RWPE1 (cell line): ENCODE results near the gene SLC6A6.

Experiments
- CTCF ChIA-PET: fragments of 350-600 bp; sonication (Branson Sonifier 250); formaldehyde crosslinking; extraction: SDS; loops from one replicate; lab custom pipeline; 2021; lab: Yijun Ruan, JAX
- POLR2A ChIA-PET: fragments of 400-600 bp; formaldehyde crosslinking; extraction: SDS; loops from one replicate; lab custom pipeline; 2020; ENCODE audit warnings: antibody characterized with exemption; ENCODE audit not compliant: low non-redundant PET; lab: Yijun Ruan, JAX
- DNase-seq: peaks from one replicate; pipeline ENCODE4 v3.0.0; 2012; ENCODE audit warnings: low spot score
- H3K27ac ChIP-seq: fragments of 450-650 bp; 2 replicates; pipeline ENCODE4 v1.5.1; 2017
- CTCF ChIP-seq: fragments of 450-650 bp; conservative IDR thresholded peaks from 2 replicates; pipeline ENCODE4 v1.5.1; 2017; ENCODE audit warnings: low read depth, mild to moderate bottlenecking

SLC6A6 gene

GRCh38 chr3:14361068-14361677 is 41.2 kb upstream of the SLC6A6 start:
- ChIA-PET CTCF (no interaction called here), POLR2A (no interaction called here)
- TF ChIP-seq CTCF: no peak
- DNase-seq: no peak
- H3K27ac ChIP-seq: no peak overlapping the region

DNA sequence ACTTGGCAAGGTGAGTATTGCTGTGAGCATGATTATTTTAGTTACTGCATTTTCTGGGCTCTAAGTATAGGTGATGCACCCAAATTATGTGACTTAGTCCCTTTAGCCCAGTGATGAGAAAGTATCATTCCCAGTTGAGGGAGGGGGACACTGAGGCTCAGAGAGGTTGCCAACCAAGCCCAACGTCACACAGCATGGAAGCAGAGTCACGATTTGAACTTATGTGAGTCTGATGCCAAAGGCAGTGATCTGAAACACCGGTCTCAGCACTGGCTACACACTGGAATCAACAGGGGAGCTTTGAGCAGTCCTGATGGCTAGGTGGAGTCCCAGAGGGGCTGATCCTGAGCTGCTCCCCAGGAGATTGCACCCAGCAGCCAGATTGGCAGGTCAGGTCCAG is 39.5 kb upstream of the SLC6A6 start:
- no peak overlapping the region for H3K27ac ChIP-seq
- ChIA-PET POLR2A (no interaction called here), CTCF (no interaction called here)
- no peak for DNase-seq
- TF ChIP-seq CTCF: no peak

GRCh38 chr3:14363379-14363778 is 39.0 kb upstream of the SLC6A6 start:
- CTCF ChIA-PET: no interaction called here
- no peak for TF ChIP-seq CTCF
- no peak for DNase-seq
- no peak overlapping the region for H3K27ac ChIP-seq
- POLR2A ChIA-PET: no interaction called here

- CTCF ChIA-PET: no interaction called here
- no peak overlapping the region for H3K27ac ChIP-seq
- no peak for TF ChIP-seq CTCF
- POLR2A ChIA-PET: no interaction called here
- no peak for DNase-seq
Measured at GRCh38 chr3:14363991-14364390, 38.4 kb upstream of the SLC6A6 start.

DNA sequence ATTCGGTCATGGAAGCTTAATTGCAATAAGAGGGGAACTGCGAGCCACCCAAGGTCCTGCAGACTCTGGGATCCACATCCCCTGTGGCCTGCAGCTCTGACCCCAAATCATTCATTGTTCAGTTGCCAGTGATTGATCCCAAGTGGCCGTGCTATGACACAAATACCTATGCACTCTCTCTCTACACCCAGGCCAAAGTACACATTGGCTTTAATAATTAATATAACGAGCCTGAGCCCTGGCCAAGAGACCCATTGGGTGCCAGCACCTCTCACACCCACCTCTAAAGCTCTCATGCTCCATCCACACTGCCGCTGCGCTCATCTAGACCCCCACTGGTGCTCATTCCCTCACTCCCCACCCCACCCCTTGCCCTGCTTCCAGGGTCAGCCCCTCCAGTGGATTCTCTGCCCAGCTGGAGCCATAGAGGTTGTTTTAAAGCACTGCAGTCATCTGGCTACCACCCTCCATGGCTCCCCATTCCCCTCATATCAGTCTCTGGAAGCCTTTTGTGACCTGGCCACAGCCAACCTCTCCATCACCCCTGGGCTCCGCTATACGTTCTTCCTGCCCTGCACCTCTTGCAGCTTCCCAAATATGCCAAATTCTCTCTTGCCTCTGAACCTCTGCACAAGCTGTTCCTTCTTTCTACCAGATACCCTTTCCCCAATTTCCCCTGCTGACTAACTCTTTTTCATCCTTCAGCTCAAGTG is 37.7 kb upstream of the SLC6A6 start:
- no peak for DNase-seq
- POLR2A ChIA-PET: no interaction called here
- no peak for TF ChIP-seq CTCF
- H3K27ac ChIP-seq: no peak overlapping the region
- CTCF ChIA-PET: no interaction called here

- DNase-seq: no peak
- TF ChIP-seq CTCF: no peak
- no peak overlapping the region for H3K27ac ChIP-seq
- POLR2A ChIA-PET: no interaction called here
- CTCF ChIA-PET: no interaction called here
Measured at GRCh38 chr3:14366248-14366647, 36.2 kb upstream of the SLC6A6 start.
